GM18517 (cell line): ENCODE results near the gene LCA5.
"Not testable (repeated sequence)": the region's sequence is repeated elsewhere in the genome, so short reads cannot be mapped to it uniquely, and the experiment has no call there.

Experiments used
- ATAC-seq: cut with Tn5 transposase; IDR thresholded peaks from one replicate; pipeline ENCODE4 v1.9.1; 2021; ENCODE audit warnings: mild to moderate bottlenecking, moderate library complexity; ENCODE audit not compliant: unreplicated experiment

Gene LCA5

GRCh38 chr6:79536954-79537747, at the start of gene LCA5:
TSS of gene LCA5 (minus strand) at chr6:79537430. CDS start at chr6:79518894, 18,536 bp downstream.
- peak; percentile 100 for ATAC-seq

- no peak for ATAC-seq
Measured at GRCh38 chr6:79586548-79586947, 49.3 kb upstream of the LCA5 start.

GRCh38 chr6:79584332-79584731, 47.1 kb upstream of the LCA5 start:
- ATAC-seq, result no peak

GRCh38 chr6:79577926-79578325, 40.7 kb upstream of the LCA5 start:
- ATAC-seq, result not testable (repeated sequence)

- ATAC-seq, result no peak
Measured at GRCh38 chr6:79574630-79575225, 37.5 kb upstream of the LCA5 start.

GRCh38 chr6:79574174-79574573, 36.9 kb upstream of the LCA5 start:
- ATAC-seq, result no peak

- ATAC-seq, result peak; percentile 32
Measured at GRCh38 chr6:79571030-79571367, 33.8 kb upstream of the LCA5 start.

- ATAC-seq, result peak; percentile 89
Measured at GRCh38 chr6:79570129-79571029, 33.1 kb upstream of the LCA5 start.

- no peak for ATAC-seq
Measured at GRCh38 chr6:79568996-79569395, 31.8 kb upstream of the LCA5 start.

- no peak for ATAC-seq
Measured at GRCh38 chr6:79564636-79565035, 27.4 kb upstream of the LCA5 start.

- ATAC-seq, result no peak
Measured at GRCh38 chr6:79559706-79560105, 22.5 kb upstream of the LCA5 start.

GRCh38 chr6:79557673-79558467, 20.6 kb upstream of the LCA5 start:
- ATAC-seq, result no peak

- no peak for ATAC-seq
Measured at GRCh38 chr6:79554305-79554704, 17.1 kb upstream of the LCA5 start.

GRCh38 chr6:79551401-79551800, 14.2 kb upstream of the LCA5 start:
- no peak for ATAC-seq

GRCh38 chr6:79548304-79548703, 11.1 kb upstream of the LCA5 start:
- no peak for ATAC-seq

- no peak for ATAC-seq
Measured at GRCh38 chr6:79546186-79546585, 9.0 kb upstream of the LCA5 start.

GRCh38 chr6:79544939-79545450, 7.8 kb upstream of the LCA5 start:
- ATAC-seq, result peak; percentile 88

GRCh38 chr6:79544299-79544927, 7.2 kb upstream of the LCA5 start:
- ATAC-seq, result peak; percentile 61

- peak; percentile 21 for ATAC-seq
Measured at GRCh38 chr6:79543886-79544285, 6.7 kb upstream of the LCA5 start.

GRCh38 chr6:79543411-79543810, 6.2 kb upstream of the LCA5 start:
- ATAC-seq, result no peak
